Activated CD8-positive, alpha-beta T cell treated with anti-CD3 and anti-CD28 coated beads, Interleukin-2, amount 10 ng/mL, durations not matched to agents 7 days and 5 days (primary cell): Measurements from ENCODE around the gene NPIPB12. TPM values are rescaled to one million over a fixed set of nuclear protein-coding genes. Genes with fewer than 3 reads are reported as not detected.
"Not testable (repeated sequence)": the region's sequence is repeated elsewhere in the genome, so short reads cannot be mapped to it uniquely, and the experiment has no call there.

Source experiments
- ATAC-seq: fragments of 150-1000 bp; cut with Tn5 transposase; one replicate; pipeline ENCODE4 v1.10.0; 2021; ENCODE audit warnings: moderate library complexity
- CTCF ChIA-PET: fragments of 350-600 bp; sonication (Branson Sonifier 250); formaldehyde crosslinking; loops from one replicate; lab custom pipeline; 2021; ENCODE audit warnings: antibody characterized with exemption; lab: Charles Lee
- POLR2A ChIA-PET: fragments of 350-600 bp; sonication (Branson Sonifier 250); formaldehyde crosslinking; loops from one replicate; lab custom pipeline; 2021; ENCODE audit warnings: antibody characterized with exemption; lab: Charles Lee
- DNase-seq: peaks from one replicate; pipeline ENCODE4 v3.0.0-alpha.2; 2020
- H3K27ac Mint-ChIP-seq: one replicate; pipeline ENCODE4 v1.8.0; 2021; ENCODE audit warnings: mild to moderate bottlenecking, mixed read lengths
- H3K27me3 Mint-ChIP-seq: one replicate; pipeline ENCODE4 v1.8.0; 2021; ENCODE audit warnings: low read depth, mixed read lengths
- H3K36me3 Mint-ChIP-seq: one replicate; pipeline ENCODE4 v1.8.0; 2021; ENCODE audit warnings: low read depth, mixed read lengths
- H3K4me1 Mint-ChIP-seq: one replicate; pipeline ENCODE4 v1.8.0; 2021; ENCODE audit warnings: low read depth, mixed read lengths
- H3K4me3 Mint-ChIP-seq: one replicate; pipeline ENCODE4 v1.8.0; 2021; ENCODE audit warnings: mild to moderate bottlenecking, mixed read lengths
- H3K9me3 Mint-ChIP-seq: one replicate; pipeline ENCODE4 v1.8.0; 2022; ENCODE audit warnings: mixed read lengths; ENCODE audit not compliant: insufficient read depth
- total RNA-seq, 2 experiments: library from RNA; stranded (reverse); gene quantifications; one replicate each; pipeline ENCODE4 v1.2.3, GENCODE V29; 2021

The NPIPB12 gene
- total RNA-seq, 2 experiments from 2014 or later, result 80.9 to 87.4 TPM

DNA sequence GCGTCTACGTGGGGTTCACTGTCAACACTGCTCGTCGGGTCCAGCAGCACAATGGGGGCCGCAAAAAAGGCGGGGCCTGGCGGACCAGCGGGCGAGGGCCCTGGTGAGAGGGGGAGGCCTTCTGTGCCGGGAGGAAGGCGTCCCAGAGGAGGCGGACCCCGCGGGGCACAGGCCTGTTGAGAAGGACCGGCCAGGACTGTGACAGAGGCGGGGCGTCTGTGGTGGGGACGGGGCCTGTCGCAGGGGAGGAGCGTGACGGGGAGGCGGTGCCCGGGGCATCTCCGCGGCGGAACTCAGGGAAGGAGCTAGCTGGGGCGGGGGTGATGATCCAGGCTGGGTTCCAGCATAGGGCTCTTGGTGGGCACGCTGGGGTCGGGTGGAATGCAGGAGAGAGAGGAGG lies 51.4 kb downstream of the NPIPB12 start:
- H3K9me3 Mint-ChIP-seq, POLR2A ChIA-PET, H3K36me3 Mint-ChIP-seq, H3K27ac Mint-ChIP-seq, H3K4me3 Mint-ChIP-seq, CTCF ChIA-PET, DNase-seq, H3K4me1 Mint-ChIP-seq, H3K27me3 Mint-ChIP-seq: not testable (repeated sequence)
- peak; percentile 81 for ATAC-seq

GRCh38 chr16:29454269-29454668 lies 51.9 kb downstream of the NPIPB12 start, which contains the start of the genes BOLA2 and SLX1B:
BOLA2 (minus strand) TSS chr16:29454351; CDS start chr16:29454253, 98 bp downstream.
SLX1B (plus strand) TSS chr16:29454533.
- H3K4me1 Mint-ChIP-seq, CTCF ChIA-PET, H3K27me3 Mint-ChIP-seq, H3K27ac Mint-ChIP-seq, POLR2A ChIA-PET, H3K4me3 Mint-ChIP-seq, H3K9me3 Mint-ChIP-seq, DNase-seq, H3K36me3 Mint-ChIP-seq: not testable (repeated sequence)
- peak; percentile 89 for ATAC-seq

DNA sequence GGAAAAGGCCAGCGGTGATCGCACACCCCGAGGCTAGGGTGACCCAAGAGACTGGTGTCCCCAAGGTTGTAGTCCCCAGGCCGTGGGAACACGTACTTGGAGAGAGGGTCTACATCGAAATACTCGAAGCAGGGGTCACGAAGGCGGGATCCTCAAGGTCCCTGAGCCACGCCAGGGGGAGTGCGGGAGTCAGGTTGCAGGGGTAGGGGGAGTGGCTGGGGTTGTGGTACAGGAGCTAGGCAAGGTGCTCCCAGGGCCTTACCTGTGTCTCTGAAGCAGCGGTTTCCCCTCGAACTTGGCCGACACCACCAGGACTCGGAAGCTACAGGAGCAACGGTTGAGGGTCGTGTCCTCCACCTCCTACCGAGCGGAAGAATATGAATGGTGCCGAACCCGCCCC lies 52.5 kb downstream of the NPIPB12 start:
- H3K4me1 Mint-ChIP-seq, H3K27ac Mint-ChIP-seq, H3K27me3 Mint-ChIP-seq, H3K4me3 Mint-ChIP-seq, POLR2A ChIA-PET, CTCF ChIA-PET, H3K36me3 Mint-ChIP-seq, DNase-seq, H3K9me3 Mint-ChIP-seq: not testable (repeated sequence)
- ATAC-seq, result peak; percentile 21

Other genes starting within 250 kb of the NPIPB12 start
- 1 to 10 TPM; 1.4 to 2.1 TPM for gene NPIPB11, start 99.7 kb downstream of the NPIPB12 start, total RNA-seq
- 10 to 100 TPM; 10.9 to 12.9 TPM for gene BOLA2, start 52.1 kb downstream of the NPIPB12 start, total RNA-seq
- gene SLX1B, start 51.9 kb downstream of the NPIPB12 start, total RNA-seq, result 10 to 100 TPM; 49.2 to 68.4 TPM
- gene SULT1A4, start 46.5 kb downstream of the NPIPB12 start, total RNA-seq, result 1 to 10 TPM; 4.3 to 5.9 TPM
- 100 to 1,000 TPM; 339 to 352 TPM for gene SPN, start 156.8 kb upstream of the NPIPB12 start, total RNA-seq
- gene QPRT, start 172.8 kb upstream of the NPIPB12 start, total RNA-seq, result 10 to 100 TPM in 1 of 2 experiments, 1 to 10 TPM in 1; 8.6 to 10.2 TPM
- 10 to 100 TPM; 64.3 to 68.0 TPM for gene C16orf54, start 239.6 kb upstream of the NPIPB12 start, total RNA-seq